Bone marrow (tissue), 2 donors: ENCODE results near the gene IFRD2.
"Not testable (repeated sequence)": the region's sequence is repeated elsewhere in the genome, so short reads cannot be mapped to it uniquely, and the experiment has no call there.

ENCODE experiments used
- DNase-seq, 2 donors: peaks; one replicate each; lab custom pipeline; 2025; lab: John Stamatoyannopoulos, UW

IFRD2 gene

GRCh38 chr3:50324351-50325112, 32.3 kb upstream of the IFRD2 start:
- DNase-seq = peak; percentile 9 to 22

GRCh38 chr3:50323614-50324199, 31.5 kb upstream of the IFRD2 start:
- no peak for DNase-seq

- no peak for DNase-seq
These were observed 30.9 kb upstream of the IFRD2 start for GRCh38 chr3:50323092-50323600.

GRCh38 chr3:50322386-50323091, 30.3 kb upstream of the IFRD2 start, which contains the start of gene HYAL2:
Gene HYAL2 (minus strand): TSS chr3:50322745. CDS start chr3:50320489, 2,256 bp downstream.
- DNase-seq = no peak

DNA sequence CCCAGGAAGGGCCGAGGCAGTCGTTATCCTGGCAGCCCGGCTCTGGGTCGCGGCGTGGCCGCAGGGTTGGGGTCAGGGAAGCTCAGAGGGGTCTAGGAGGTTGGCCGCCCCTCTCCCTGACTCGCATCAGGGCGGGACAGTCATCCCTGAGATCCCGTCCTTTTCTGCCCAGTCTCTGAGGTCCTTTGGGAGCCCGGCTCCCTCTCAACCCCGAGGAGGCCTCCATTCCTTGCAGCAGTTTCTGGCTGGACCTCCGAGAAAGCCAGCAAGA, 29.8 kb upstream of the IFRD2 start:
- no peak for DNase-seq

GRCh38 chr3:50321336-50322114, 29.3 kb upstream of the IFRD2 start:
- peak; percentile 75 to 83 for DNase-seq

DNA sequence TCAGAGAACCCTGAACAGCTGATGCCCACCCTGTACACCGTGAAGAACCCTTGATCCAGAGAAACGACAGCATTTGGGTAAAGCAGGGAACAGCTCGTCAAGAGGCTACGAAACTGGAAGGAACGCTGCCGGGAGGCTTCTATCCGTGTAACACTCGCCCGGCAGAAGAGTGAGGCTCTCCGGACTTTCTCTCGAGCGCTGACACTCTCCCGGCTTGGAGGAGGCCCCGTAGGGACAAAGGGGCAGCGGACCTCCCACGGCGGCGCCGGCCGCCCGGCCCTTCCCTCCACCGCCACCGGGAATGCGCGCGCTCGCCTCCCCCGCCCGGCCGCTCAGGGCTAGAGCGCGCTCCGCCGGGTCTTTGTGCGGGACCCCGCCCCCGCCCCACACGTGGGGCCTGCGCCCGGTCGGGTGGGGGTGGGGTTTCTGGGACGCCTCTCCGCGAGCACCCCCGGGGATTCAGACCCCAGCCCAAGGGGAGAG, 28.7 kb upstream of the IFRD2 start:
- DNase-seq = peak; percentile 23 to 75

DNA sequence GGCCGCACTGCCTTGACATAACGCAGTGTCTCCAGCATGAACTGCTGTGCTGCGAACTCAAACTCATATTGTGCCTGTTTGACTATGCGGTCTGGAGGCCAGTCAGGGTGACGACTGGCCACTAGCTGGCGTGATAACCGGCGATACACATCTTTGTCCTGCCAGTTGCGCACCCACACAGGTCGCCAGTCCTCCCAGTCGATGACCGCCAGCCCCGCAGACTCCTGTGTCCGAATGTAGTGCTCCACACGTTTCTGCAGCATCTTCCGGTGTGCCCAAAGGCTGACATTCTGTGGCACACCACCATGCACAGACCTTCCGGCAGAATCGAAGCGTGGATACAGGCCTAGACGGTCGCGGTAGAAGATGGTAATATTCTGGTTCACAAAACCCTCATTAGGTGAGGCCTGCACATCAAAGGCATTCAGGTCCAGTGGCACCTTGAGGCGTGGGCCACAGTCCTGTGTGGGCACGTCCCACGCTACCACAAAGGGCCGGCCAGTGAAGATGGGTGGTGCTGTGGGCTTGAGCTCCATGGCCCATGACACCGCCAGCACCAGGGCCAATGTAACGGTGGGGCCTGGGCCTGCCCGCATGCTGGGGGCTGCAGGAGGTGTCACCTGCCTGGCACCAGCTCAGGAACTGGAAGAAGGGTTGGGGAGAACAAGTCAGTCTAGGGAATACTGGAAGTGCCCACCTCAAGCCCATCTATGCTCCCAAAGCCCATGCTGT, 27.8 kb upstream of the IFRD2 start:
- DNase-seq = no peak

GRCh38 chr3:50319181-50319893, 27.1 kb upstream of the IFRD2 start:
- no peak for DNase-seq

- no peak for DNase-seq
These were observed 26.4 kb upstream of the IFRD2 start for GRCh38 chr3:50318615-50319014.

DNA sequence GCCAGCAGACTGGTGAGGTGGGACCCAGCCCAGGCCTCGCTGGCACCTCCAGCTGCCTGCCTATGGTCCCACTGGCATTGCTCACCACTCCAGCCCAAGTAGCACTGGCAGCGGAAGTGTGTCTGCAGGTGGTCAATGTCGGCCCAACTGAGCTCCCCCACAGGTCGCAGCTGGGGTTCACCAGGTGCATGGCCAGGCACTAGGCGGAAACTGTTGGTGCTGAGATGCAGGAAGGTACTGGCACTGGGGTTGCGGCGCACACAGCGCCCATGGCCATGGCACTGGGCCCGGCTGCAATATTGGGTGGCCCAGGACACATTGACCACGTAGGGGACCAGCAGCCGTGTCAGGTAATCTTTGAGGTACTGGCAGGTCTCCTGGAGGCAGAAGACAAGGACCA, 25.9 kb upstream of the IFRD2 start:
- no peak for DNase-seq

- no peak for DNase-seq
These were observed 25.1 kb upstream of the IFRD2 start for GRCh38 chr3:50317300-50317699.

DNA sequence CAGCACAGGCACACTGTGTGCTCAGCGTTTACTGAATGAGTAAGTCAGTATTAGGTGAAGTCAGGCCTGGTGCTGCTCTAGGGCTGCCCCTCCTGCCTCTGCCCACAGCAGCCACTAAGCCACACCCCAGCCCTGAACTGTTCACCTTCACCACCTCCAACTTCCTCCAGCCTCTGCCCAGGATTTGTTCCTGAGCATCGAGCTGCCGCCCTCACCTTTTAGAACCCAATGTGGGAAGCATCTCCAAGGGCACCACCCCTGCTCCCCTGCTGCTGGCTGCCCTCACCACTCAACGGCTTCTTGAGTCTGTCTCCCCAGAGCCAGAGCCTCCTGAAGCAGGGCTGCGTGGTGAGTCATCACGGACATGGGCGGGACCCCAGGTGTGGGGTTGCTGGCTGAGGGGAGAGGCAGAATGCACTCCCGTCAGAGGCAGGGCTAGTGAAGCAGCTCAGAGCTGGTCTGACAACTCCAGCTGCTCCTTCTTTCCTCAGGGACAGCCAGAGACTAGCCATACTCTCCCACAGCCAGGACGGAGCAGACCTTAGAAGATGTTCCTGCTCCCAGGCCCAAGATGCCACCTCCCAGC, 24.5 kb upstream of the IFRD2 start:
- DNase-seq = no peak

- DNase-seq = no peak
These were observed 22.6 kb upstream of the IFRD2 start for GRCh38 chr3:50314816-50315215.

- DNase-seq = no peak
These were observed 22.1 kb upstream of the IFRD2 start for GRCh38 chr3:50314342-50314741.

GRCh38 chr3:50312041-50312440, 19.8 kb upstream of the IFRD2 start:
- DNase-seq = not testable (repeated sequence)

DNA sequence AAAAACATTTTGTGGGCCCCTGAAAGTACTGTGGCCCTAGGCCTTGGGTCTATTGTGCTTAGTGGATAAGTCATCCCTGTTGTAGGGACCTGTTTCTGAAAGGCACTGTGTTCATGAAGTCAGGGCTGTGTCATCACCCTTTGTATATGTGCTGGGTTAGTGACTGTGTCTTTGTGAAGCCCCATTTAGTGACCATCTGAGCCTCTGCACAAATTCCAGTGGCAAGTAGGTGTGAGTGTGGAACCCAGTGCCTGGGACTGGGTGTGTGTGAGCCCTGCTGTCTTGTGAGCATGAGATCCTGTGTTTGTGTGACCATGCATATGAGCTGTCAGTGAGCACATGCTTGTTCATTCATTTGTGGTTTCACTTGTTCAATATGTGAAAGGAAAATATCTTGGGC, 12.4 kb upstream of the IFRD2 start:
- DNase-seq = no peak

DNA sequence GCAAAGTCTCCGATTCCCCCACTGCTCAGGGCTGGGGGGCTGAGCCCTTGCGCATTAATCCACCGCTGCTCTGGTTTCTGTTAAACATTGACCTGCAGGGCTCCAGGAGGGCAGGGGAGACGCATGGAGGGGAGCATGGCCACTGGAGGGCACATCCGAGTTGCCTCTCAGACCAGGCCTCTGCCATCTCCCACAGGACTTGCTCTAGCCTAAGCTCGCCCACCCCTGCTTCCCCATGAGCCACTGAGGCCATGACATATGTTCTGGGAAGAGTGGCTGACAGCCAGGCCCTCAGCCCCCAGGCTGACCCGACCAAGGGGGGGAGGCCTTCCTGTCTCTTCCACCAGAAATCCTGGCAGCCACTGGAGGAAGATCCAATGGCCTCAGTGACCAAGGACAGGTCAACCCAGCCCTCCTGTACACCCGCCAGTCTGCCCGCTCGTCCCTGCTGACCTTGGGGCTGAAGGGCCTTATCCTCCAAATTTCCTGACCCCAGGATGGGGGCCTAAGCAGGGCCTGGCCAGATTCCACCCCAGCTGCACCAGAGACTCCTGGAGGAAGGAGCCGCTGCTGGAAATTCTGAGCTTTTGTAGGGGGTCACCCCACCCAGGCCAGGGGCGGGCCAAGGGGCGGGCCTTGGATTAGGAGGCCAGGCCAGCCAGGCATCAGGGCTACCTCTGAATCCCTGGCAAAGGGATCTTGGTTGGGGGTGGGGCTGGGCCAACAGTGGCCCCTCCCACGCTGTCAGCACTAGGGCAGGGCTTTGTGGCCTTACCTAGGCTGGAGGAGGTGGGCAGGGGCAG, 11.0 kb upstream of the IFRD2 start, which contains the start of gene HYAL1:
HYAL1 (minus strand) TSS at position 562 of the 803 bp plus-strand sequence. CDS start 618 bp downstream, outside the sequence.
- no peak for DNase-seq
